Left kidney (tissue), 2 donors: ENCODE results near the gene ATXN1. TPM values are rescaled to one million over a fixed set of nuclear protein-coding genes. Genes with fewer than 3 reads are reported as not detected.
A peak's percentile ranks its signal among the peaks of the same experiment; 100 is the strongest.

Source experiments
- DNase-seq: peaks from one replicate; pipeline ENCODE4 v3.0.0-alpha.2; 2013
- polyA plus RNA-seq: library from polyadenylated mRNA; unstranded; fragments of 120-200 nt; gene quantifications from one replicate; pipeline ENCODE4 v1.2.1, GENCODE V29; 2013; ENCODE audit not compliant: insufficient read length

The ATXN1 gene
- polyA plus RNA-seq, 1 donor: 23.6 TPM

- no peak for DNase-seq
Observed at GRCh38 chr6:16783952-16784565, 22.8 kb upstream of the ATXN1 start.

- no peak for DNase-seq
Observed at GRCh38 chr6:16783509-16783908, 22.2 kb upstream of the ATXN1 start.

GRCh38 chr6:16782278-16782677 lies 21.0 kb upstream of the ATXN1 start:
- no peak for DNase-seq

GRCh38 chr6:16781348-16782169 lies 20.3 kb upstream of the ATXN1 start:
- no peak for DNase-seq

- DNase-seq: no peak
Observed at GRCh38 chr6:16778521-16778920, 17.3 kb upstream of the ATXN1 start.

- no peak for DNase-seq
Observed at GRCh38 chr6:16777794-16778193, 16.5 kb upstream of the ATXN1 start.

- DNase-seq: no peak
Observed at GRCh38 chr6:16776394-16777017, 15.2 kb upstream of the ATXN1 start.

GRCh38 chr6:16774437-16774836 lies 13.2 kb upstream of the ATXN1 start:
- no peak for DNase-seq

- DNase-seq: no peak
Observed at GRCh38 chr6:16773362-16773761, 12.1 kb upstream of the ATXN1 start.

GRCh38 chr6:16770701-16771569 lies 9.7 kb upstream of the ATXN1 start:
- DNase-seq: peak; percentile 62

GRCh38 chr6:16769986-16770376 lies 8.7 kb upstream of the ATXN1 start:
- DNase-seq: no peak

GRCh38 chr6:16769131-16769985 lies 8.1 kb upstream of the ATXN1 start:
- no peak for DNase-seq

- no peak for DNase-seq
Observed at GRCh38 chr6:16768477-16768830, 7.2 kb upstream of the ATXN1 start.

- no peak for DNase-seq
Observed at GRCh38 chr6:16767765-16768476, 6.7 kb upstream of the ATXN1 start.

GRCh38 chr6:16766836-16767745 lies 5.8 kb upstream of the ATXN1 start:
- no peak for DNase-seq

GRCh38 chr6:16766043-16766536 lies 4.8 kb upstream of the ATXN1 start:
- no peak for DNase-seq

GRCh38 chr6:16765235-16765634 lies 4.0 kb upstream of the ATXN1 start:
- DNase-seq: no peak

- no peak for DNase-seq
Observed at GRCh38 chr6:16764188-16764950, 3.1 kb upstream of the ATXN1 start.
